Kidney (tissue), 14 donors: ENCODE data around the gene TULP4. TPM values are rescaled to one million over a fixed set of nuclear protein-coding genes. Genes with fewer than 3 reads are reported as not detected.

Experiments
- DNase-seq, 5 donors: peaks; one replicate each; pipeline ENCODE4 v3.0.0-alpha.2; 2013 to 2020
- FAIRE-seq: peaks from 2 replicates; lab custom pipeline; 2012; peaks lifted over from hg19 to GRCh38; lab: Jason Lieb, UNC
- H3K27ac ChIP-seq, 2 donors: one replicate each; pipeline ENCODE4 v1.7.0; 2013; ENCODE audit warnings: low read depth in 2 of 2, low read length in 2 of 2, inconsistent platforms in 1 of 2
- H3K27me3 ChIP-seq: one replicate; pipeline ENCODE4 v1.7.1; 2013; ENCODE audit warnings: low read length, inconsistent platforms; ENCODE audit not compliant: control insufficient read depth, insufficient read depth
- H3K36me3 ChIP-seq, 3 donors: one replicate each; pipeline versions ENCODE4 v1.7.0 to v1.7.1; 2013; ENCODE audit warnings: low read length in 3 of 3, control low read depth in 1 of 3, inconsistent platforms in 1 of 3; ENCODE audit not compliant: insufficient read depth in 3 of 3, control insufficient read depth in 2 of 3
- H3K4me1 ChIP-seq, 3 donors: one replicate each; pipeline versions ENCODE4 v1.7.0 to v1.7.1; 2013; ENCODE audit warnings: low read length in 3 of 3, inconsistent platforms in 1 of 3, low read depth in 1 of 3; ENCODE audit not compliant: control insufficient read depth in 2 of 3, insufficient read depth in 2 of 3
- H3K4me3 ChIP-seq, 3 donors: one replicate each; pipeline versions ENCODE4 v1.7.0 to v1.8.1; 2013; ENCODE audit warnings: low read length in 3 of 3, control low read depth in 1 of 3, inconsistent platforms in 1 of 3
- H3K9ac ChIP-seq, 3 donors: one replicate each; pipeline versions ENCODE4 v1.7.0 to v1.7.1; 2013; ENCODE audit warnings: low read length in 3 of 3, control low read depth in 1 of 3, inconsistent platforms in 1 of 3
- H3K9me3 ChIP-seq, 3 donors: one replicate each; pipeline versions ENCODE4 v1.7.0 to v1.7.1; 2013; ENCODE audit warnings: low read length in 3 of 3, control low read depth in 1 of 3, inconsistent platforms in 1 of 3; ENCODE audit not compliant: control insufficient read depth in 2 of 3, insufficient read depth in 1 of 3
- intact Hi-C: fragments of 100-400 bp; cut with DNase I; formaldehyde crosslinking; loops from one replicate; pipeline ENCODE4 v1.11.1; 2022
- polyA plus RNA-seq: library from polyadenylated mRNA; stranded (reverse); fragments of 350-450 nt; fragmentation: Illumina TruSeq; extraction: RNeasy Lipid Tissue Mini Kit (QIAGEN cat#74804); gene quantifications from one replicate; pipeline ENCODE4 v1.2.3, GENCODE V29; 2014; ENCODE audit warnings: low read depth, low replicate concordance; ENCODE audit not compliant: insufficient read depth
- total RNA-seq: library from RNA; stranded (reverse); fragmentation: NEBNext Ultra II Directional; extraction: Animal tissue kit (Norgen Biotek cat#: 25700); gene quantifications from one replicate; pipeline ENCODE4 v1.2.1, GENCODE V29; 2021
- TF ChIP-seq, protein P1 (sequence below): IDR thresholded peaks from 3 replicates; pipeline ENCODE4 v1.5.1; 2012; ENCODE audit warnings: mild to moderate bottlenecking, moderate library complexity, borderline replicate concordance; ENCODE audit not compliant: insufficient read depth; ENCODE audit errors: extremely low read depth
- donor health status: control.
- donor health status: control.
- donor health status: control.
- donor health status: control.
- donor health status: control.
- donor health status: DM: yes; HTN: yes; CAD: no.
- donor health status: Normal renal cell carcinoma (clear cell type).

Gene TULP4
- total and polyA plus RNA-seq, 2 donors from 2014 or later, result 3.3 to 114 TPM

DNA sequence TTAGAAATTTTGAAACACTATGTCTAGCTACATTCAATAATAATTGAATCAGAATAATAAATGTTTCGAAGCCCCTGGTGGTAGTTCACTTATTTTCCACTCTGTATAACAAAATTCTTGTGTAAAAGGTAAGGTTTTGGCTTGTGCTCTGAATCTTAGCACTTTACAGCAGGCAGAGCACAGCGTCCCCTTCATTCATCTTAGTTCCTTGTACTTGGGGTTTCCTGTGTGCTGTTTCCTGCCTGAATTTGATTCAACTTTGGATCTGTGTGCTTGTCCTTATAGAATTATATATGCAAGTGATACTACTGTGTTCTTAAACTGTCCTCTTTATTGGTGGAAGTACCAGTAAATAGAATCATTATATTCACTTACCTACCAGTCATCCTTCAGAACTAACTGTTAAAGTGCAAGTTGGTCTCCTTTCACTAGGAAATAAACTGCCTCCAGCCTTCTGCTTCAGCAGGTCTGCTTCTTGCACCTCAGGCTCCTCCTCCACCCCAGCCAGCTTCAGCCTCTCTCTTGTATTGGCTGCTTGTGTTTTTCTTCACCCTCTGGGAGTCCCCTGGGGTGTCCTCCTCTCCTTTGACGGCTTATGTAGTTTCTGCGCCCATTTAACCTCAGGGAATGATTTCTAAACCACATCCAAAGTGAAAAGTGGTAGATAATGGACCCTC, 28.8 kb upstream of the TULP4 start:
- peak overlapping the region in 1 of 2 donors; percentile 23 for H3K27ac ChIP-seq
- TF ChIP-seq, protein P1, sequence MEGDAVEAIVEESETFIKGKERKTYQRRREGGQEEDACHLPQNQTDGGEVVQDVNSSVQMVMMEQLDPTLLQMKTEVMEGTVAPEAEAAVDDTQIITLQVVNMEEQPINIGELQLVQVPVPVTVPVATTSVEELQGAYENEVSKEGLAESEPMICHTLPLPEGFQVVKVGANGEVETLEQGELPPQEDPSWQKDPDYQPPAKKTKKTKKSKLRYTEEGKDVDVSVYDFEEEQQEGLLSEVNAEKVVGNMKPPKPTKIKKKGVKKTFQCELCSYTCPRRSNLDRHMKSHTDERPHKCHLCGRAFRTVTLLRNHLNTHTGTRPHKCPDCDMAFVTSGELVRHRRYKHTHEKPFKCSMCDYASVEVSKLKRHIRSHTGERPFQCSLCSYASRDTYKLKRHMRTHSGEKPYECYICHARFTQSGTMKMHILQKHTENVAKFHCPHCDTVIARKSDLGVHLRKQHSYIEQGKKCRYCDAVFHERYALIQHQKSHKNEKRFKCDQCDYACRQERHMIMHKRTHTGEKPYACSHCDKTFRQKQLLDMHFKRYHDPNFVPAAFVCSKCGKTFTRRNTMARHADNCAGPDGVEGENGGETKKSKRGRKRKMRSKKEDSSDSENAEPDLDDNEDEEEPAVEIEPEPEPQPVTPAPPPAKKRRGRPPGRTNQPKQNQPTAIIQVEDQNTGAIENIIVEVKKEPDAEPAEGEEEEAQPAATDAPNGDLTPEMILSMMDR, result no peak
- no peaks in the 10 kb centered on the region for H3K9me3 ChIP-seq
- DNase-seq (no peak), FAIRE-seq (no peak)
- H3K9ac ChIP-seq, result peak overlapping the region in 1 of 3 donors; percentile 23
- H3K4me3 ChIP-seq, result no peak overlapping the region
- no peaks in the 10 kb centered on the region for H3K36me3 ChIP-seq
- H3K27me3 ChIP-seq, result no peaks in the 10 kb centered on the region
- intact Hi-C loops, result no loop called here
- H3K4me1 ChIP-seq, result peaks cover 0 to 6% (median 2%) of the 10 kb centered on the region in 3 donors

- no peak overlapping the region for H3K4me3 ChIP-seq
- H3K36me3 ChIP-seq, result no peaks in the 10 kb centered on the region
- no peaks in the 10 kb centered on the region for H3K9me3 ChIP-seq
- TF ChIP-seq, protein P1, result no peak
- DNase-seq (peak in 1 of 5 donors; percentile 16), FAIRE-seq (no peak)
- H3K4me1 ChIP-seq, result peaks cover 0 to 6% (median 2%) of the 10 kb centered on the region in 3 donors
- H3K9ac ChIP-seq, result peak overlapping the region in 1 of 3 donors; percentile 23
- no peaks in the 10 kb centered on the region for H3K27me3 ChIP-seq
- intact Hi-C loops, result no loop called here
- peak overlapping the region in 1 of 2 donors; percentile 39 for H3K27ac ChIP-seq
Observed at GRCh38 chr6:158284007-158284875, 28.0 kb upstream of the TULP4 start.

DNA sequence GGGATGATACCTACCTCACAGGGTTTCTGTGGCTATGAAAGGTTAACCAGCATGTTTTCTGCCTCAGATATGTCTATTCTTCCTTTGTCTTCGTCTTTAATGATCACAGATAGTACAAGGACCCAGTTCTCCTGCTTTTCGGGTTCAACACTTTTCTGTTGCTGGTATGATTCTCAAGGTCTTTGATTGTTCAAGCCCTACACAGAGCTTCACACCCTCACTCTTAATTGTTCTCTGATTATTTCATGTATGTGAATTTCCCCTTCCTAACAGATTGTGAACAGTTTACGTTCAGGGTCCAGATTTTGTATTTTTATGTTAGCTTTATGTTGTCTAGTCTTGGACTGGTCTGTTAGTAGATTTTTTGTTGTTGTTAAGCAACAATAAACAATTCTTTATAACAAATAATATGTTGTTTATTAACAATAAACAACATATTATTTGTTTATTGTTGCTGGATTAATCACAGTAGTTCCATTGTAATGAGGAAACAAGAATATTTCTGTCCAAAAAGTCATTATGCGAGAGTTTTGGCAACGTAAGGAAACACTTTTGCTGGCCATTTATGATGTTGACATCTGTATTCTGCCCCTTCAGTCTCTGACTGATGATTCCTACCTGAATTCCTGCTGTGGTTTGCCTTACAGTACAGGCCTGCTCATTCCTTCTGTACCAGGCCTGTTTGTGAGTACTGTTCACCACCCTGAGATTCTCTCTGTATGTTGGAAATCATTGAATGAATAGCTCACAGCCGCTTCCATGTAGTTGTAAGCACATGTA, 27.2 kb upstream of the TULP4 start:
- peaks cover 0 to 6% (median 2%) of the 10 kb centered on the region in 3 donors for H3K4me1 ChIP-seq
- no peak overlapping the region for H3K4me3 ChIP-seq
- DNase-seq (no peak), FAIRE-seq (no peak)
- no peaks in the 10 kb centered on the region for H3K36me3 ChIP-seq
- no peaks in the 10 kb centered on the region for H3K9me3 ChIP-seq
- intact Hi-C loops, result no loop called here
- no peaks in the 10 kb centered on the region for H3K27me3 ChIP-seq
- H3K9ac ChIP-seq, result peak overlapping the region in 1 of 3 donors; percentile 23
- H3K27ac ChIP-seq, result peak overlapping the region in 1 of 2 donors; percentile 39
- TF ChIP-seq, protein P1, result no peak
